Upper lobe of right lung (tissue), 1 donor: ENCODE measurements around the gene VSIR. TPM values are rescaled to one million over a fixed set of nuclear protein-coding genes. Genes with fewer than 3 reads are reported as not detected.
A peak's percentile ranks its signal among the peaks of the same experiment; 100 is the strongest.

Experiments
- ATAC-seq: fragments of 200-7000 bp; cut with Tn5 transposase; one replicate; pipeline ENCODE4 v1.9.1; 2020; ENCODE audit warnings: mild to moderate bottlenecking, moderate library complexity
- DNase-seq: peaks from one replicate; pipeline ENCODE4 v3.0.0-alpha.2; 2020
- H3K27ac ChIP-seq: fragments of 200-600 bp; one replicate; pipeline ENCODE4 v1.8.0; 2022
- H3K27me3 ChIP-seq: fragments of 200-600 bp; one replicate; pipeline ENCODE4 v1.8.0; 2022; ENCODE audit warnings: mild to moderate bottlenecking
- H3K36me3 ChIP-seq: fragments of 200-600 bp; one replicate; pipeline ENCODE4 v1.8.0; 2022
- H3K4me1 ChIP-seq: fragments of 200-600 bp; one replicate; pipeline ENCODE4 v1.8.0; 2022
- H3K4me3 ChIP-seq: fragments of 200-600 bp; one replicate; pipeline ENCODE4 v1.8.0; 2022; ENCODE audit warnings: mild to moderate bottlenecking
- H3K9me3 ChIP-seq: fragments of 200-600 bp; one replicate; pipeline ENCODE4 v1.8.0; 2022
- intact Hi-C: fragments of 100-400 bp; cut with DNase I; formaldehyde crosslinking; loops from one replicate; pipeline ENCODE4 v1.11.0; 2022
- total RNA-seq: library from RNA; stranded (reverse); fragmentation: NEBNext Ultra II Directional; extraction: Animal tissue kit (Norgen Biotek cat#: 25700); gene quantifications from one replicate; pipeline ENCODE4 v1.2.1, GENCODE V29; 2021
- TF ChIP-seq, protein P1 (sequence below): fragments of 200-600 bp; IDR thresholded peaks from one replicate; pipeline ENCODE4 v1.8.0; 2022; ENCODE audit warnings: antibody characterized with exemption
- donor health status: DM: no; HTN: yes; CAD: no; lungs with severe emphysema.

VSIR gene
- total RNA-seq, 1 donor from 2014 or later: 128 TPM

DNA sequence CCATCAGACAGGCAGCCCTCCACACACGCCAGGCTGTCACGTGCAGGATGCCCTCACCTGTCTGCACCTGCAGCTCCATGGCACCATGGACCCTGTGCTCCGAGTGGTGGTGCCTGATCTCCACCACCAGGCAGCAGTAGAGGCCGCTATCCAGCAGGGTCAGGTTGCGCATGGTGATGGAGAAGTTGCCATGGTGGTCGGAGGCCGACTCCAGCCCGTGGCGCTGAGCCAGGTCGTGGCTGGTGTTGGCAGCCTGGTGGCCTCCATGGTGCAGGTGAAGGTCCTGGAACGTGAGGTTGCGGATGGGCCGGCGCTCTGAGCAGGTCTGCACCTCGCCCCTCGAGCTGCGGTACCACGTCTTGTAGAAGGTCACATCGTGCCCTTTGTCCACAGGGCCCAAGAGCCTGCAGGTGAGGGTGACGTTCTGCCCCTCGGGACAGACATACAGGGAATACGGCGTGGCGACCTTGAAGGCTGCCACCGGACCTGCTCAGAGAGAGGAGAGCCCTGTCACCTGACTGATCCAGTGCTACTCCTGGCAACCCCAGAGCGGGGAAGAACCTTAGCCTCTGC lies 11.7 kb downstream of the VSIR start:
- peaks cover 41% of the 10 kb centered on the region for H3K36me3 ChIP-seq
- TF ChIP-seq, protein P1, sequence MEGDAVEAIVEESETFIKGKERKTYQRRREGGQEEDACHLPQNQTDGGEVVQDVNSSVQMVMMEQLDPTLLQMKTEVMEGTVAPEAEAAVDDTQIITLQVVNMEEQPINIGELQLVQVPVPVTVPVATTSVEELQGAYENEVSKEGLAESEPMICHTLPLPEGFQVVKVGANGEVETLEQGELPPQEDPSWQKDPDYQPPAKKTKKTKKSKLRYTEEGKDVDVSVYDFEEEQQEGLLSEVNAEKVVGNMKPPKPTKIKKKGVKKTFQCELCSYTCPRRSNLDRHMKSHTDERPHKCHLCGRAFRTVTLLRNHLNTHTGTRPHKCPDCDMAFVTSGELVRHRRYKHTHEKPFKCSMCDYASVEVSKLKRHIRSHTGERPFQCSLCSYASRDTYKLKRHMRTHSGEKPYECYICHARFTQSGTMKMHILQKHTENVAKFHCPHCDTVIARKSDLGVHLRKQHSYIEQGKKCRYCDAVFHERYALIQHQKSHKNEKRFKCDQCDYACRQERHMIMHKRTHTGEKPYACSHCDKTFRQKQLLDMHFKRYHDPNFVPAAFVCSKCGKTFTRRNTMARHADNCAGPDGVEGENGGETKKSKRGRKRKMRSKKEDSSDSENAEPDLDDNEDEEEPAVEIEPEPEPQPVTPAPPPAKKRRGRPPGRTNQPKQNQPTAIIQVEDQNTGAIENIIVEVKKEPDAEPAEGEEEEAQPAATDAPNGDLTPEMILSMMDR: no peak
- DNase-seq (no peak), ATAC-seq (no peak)
- H3K27ac ChIP-seq: peak overlapping the region; percentile 6
- no peak overlapping the region for H3K4me3 ChIP-seq
- peaks cover 77% of the 10 kb centered on the region for H3K4me1 ChIP-seq
- H3K27me3 ChIP-seq: no peaks in the 10 kb centered on the region
- H3K9me3 ChIP-seq: no peaks in the 10 kb centered on the region
- intact Hi-C loops: no loop called here

DNA sequence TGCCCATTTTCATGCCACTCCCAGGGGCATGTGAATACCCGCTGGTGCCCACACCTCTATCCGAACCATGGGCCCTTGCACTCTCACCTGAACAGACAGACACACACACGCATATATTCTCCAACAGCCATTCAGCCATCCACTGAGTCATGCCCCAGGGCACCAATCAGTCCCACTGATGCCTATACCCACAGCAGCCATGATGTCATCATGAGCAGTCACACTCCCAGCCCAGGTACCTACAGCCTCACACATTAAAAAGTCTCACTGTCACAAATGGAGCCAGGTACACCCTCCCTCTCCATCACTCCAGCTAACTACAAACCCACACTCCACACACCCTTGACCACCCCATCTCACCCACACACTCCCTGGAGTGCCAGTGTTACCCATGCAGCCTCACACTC lies 12.2 kb downstream of the VSIR start:
- no peak for DNase-seq
- peaks cover 77% of the 10 kb centered on the region for H3K4me1 ChIP-seq
- peaks cover 41% of the 10 kb centered on the region for H3K36me3 ChIP-seq

DNA sequence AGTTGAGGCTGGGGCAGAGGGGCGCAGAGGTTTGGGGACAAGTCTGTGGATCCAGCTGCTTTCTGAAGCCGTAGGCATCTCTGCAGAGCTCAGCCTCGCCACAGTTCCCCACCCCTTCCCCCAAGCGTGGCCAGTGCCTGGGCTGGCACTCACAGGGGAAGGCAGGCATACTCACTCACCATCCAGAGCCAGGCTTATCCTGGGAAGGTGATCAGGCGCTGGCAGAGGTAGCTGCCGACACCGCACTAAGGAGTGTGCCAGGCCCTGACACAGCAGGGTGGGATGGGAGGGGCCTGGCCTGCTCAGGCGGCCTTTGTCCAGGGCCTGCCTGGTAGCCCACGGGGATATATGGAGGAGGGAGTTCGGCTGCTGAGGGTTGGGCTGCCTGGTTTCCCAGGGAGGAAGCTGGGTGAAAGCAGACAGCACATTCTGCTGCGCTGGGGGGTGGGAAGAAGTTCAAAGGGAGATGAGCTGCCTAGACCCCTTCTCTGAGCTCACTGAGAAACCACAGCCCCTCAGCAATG lies 15.9 kb downstream of the VSIR start:
- Histone ChIP-seq H3K36me3 (peaks cover 65% of the 10 kb centered on the region), H3K4me3 (no peak overlapping the region), H3K27me3 (no peaks in the 10 kb centered on the region), H3K27ac (peak overlapping the region; percentile 69), H3K9me3 (no peaks in the 10 kb centered on the region), H3K4me1 (peaks cover 78% of the 10 kb centered on the region)
- DNase-seq (no peak), ATAC-seq (no peak)
- intact Hi-C loops: no loop called here
- TF ChIP-seq, protein P1: no peak

More for the DNA sequence above, 12.2 kb downstream of the VSIR start:
- no peak for ATAC-seq
- Histone ChIP-seq H3K27ac (no peak overlapping the region), H3K9me3 (no peaks in the 10 kb centered on the region), H3K4me3 (no peak overlapping the region), H3K27me3 (no peaks in the 10 kb centered on the region)
- intact Hi-C loops: no loop called here
- TF ChIP-seq, protein P1: no peak

DNA sequence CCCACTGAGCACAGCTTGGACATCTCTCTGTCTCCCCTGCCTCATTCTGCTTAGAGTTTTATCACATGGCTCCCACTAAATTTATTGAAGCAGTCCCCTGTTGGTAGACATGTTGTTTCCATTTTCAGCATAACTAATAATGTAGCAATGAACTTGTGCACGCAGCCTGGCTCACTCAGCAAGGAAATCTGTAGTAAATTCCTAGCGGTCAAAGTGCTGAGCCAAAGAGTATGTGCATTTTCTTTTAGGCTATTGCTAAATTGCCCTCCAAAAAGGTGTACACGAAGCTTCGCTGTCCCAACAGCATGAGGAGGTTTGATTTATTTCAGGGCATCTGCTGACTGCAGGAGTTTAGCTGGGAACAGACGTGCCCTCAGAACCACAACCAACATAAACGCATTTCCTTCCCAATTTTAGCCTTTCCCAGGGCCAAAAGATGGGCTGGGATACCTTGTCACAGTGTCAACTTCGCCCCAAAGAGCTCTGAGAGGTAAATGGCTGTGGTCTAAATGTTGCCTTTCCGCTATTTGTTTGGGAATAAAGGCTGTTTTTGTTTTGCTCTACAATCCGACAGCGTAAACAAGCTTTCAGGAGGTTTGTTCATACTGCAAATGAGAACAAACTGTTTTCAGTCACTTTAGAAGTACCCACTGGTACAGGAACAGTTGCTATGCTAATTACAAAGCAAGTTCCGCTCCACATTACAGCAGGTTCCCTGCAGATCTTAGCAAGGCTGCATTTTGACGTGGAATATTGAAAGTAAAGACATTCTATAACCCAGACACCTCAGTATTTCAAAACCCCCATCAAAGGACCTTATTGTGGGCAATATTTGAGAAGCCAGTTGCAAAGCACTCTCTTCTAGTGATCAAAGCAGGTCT lies 16.8 kb downstream of the VSIR start:
- ATAC-seq (no peak), DNase-seq (no peak)
- H3K27ac ChIP-seq: peak overlapping the region; percentile 69
- no peaks in the 10 kb centered on the region for H3K9me3 ChIP-seq
- intact Hi-C loops: no loop called here
- H3K4me1 ChIP-seq: peaks cover 78% of the 10 kb centered on the region
- no peaks in the 10 kb centered on the region for H3K27me3 ChIP-seq
- no peak overlapping the region for H3K4me3 ChIP-seq
- H3K36me3 ChIP-seq: peaks cover 65% of the 10 kb centered on the region
- TF ChIP-seq, protein P1: no peak

DNA sequence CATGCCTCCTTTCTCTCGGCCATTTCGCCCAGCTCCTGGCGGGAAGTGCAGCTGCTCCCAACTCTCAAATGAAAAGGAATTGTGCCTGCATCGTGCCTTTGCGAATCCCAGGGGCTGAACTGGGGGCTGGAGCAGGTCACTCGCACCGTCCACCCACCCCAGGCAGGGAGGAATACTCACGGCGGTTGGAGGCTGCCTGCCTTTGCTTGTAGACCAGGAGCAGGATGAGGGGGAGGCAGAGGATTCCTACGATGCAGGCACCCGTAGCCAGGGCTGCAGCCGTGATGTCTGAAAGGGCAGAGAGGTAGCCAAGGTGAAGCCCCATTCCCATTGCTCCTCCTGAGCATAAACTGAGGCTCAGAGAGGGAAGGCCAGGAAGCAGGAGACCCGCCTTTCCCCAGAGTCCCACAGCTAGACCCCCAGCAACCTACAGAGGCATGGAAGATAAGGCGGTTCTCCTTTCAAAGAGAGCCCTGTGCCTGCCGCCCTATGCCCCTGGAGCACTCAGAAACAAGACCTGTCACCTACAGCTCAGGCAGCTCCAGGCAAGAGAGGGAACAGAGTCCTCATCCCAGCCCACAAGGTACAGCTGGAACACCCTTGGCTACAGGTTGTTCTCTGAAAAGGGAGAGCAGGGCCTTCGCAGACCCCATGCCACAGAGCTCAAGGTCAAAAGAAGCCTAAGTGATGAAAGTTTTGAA lies 18.0 kb downstream of the VSIR start:
- peak overlapping the region; percentile 69 for H3K27ac ChIP-seq
- no peak for ATAC-seq
- H3K27me3 ChIP-seq: no peaks in the 10 kb centered on the region
- H3K9me3 ChIP-seq: no peaks in the 10 kb centered on the region
- TF ChIP-seq, protein P1: no peak
- H3K4me1 ChIP-seq: peaks cover 78% of the 10 kb centered on the region
- intact Hi-C loops: no loop called here
- H3K4me3 ChIP-seq: no peak overlapping the region
- peaks cover 57% of the 10 kb centered on the region for H3K36me3 ChIP-seq
- DNase-seq: no peak
